IMR-90 (cell line): ENCODE data around the gene SUSD1. TPM values are rescaled to one million over a fixed set of nuclear protein-coding genes. Genes with fewer than 3 reads are reported as not detected.

ENCODE experiments used
- ATAC-seq: fragments of 200-7000 bp; cut with Tn5 transposase; 2 replicates; pipeline ENCODE4 v1.9.1; 2020; ENCODE audit warnings: low read depth, mild to moderate bottlenecking, moderate library complexity
- BruUV-seq: library from RNA; stranded (reverse); fragments of 400-500 nt; replicated peaks from 2 replicates; lab custom pipeline; 2021; lab: Mats Ljungman, UMichigan
- CTCF ChIA-PET: fragments of 300-600 bp; formaldehyde crosslinking; extraction: SDS; loops from one replicate; lab custom pipeline; 2021; ENCODE audit warnings: antibody characterized with exemption; lab: Yijun Ruan, JAX
- POLR2A ChIA-PET: fragments of 300-600 bp; sonication (Branson Sonifier 250); formaldehyde crosslinking; loops from one replicate; lab custom pipeline; 2022; ENCODE audit warnings: antibody characterized with exemption; ENCODE audit not compliant: unreplicated experiment; lab: Charles Lee
- DNase-seq: peaks from one replicate; pipeline ENCODE4 v3.0.0; 2013
- H2AFZ ChIP-seq: replicated peaks from 2 replicates; pipeline ENCODE3; 2013; ENCODE audit warnings: low read length, mild to moderate bottlenecking; ENCODE audit not compliant: poor library complexity
- H2AK5ac ChIP-seq: 2 replicates; pipeline ENCODE4 v1.6.1; 2013; ENCODE audit warnings: low read depth, low read length, inconsistent platforms
- H2AK9ac ChIP-seq: replicated peaks from 2 replicates; pipeline ENCODE3; 2013; ENCODE audit warnings: mild to moderate bottlenecking, low read depth, low read length, moderate library complexity; ENCODE audit not compliant: poor library complexity
- H2BK120ac ChIP-seq: 2 replicates; pipeline ENCODE4 v1.6.1; 2013; ENCODE audit warnings: low read depth, low read length, inconsistent platforms
- H2BK15ac ChIP-seq: 3 replicates; pipeline ENCODE4 v1.6.1; 2013; ENCODE audit warnings: low read depth, low read length, inconsistent platforms
- H2BK20ac ChIP-seq: 2 replicates; pipeline ENCODE4 v1.6.1; 2013; ENCODE audit warnings: low read depth, mild to moderate bottlenecking, inconsistent platforms, low read length, moderate library complexity
- H2BK5ac ChIP-seq: 2 replicates; pipeline ENCODE4 v1.6.1; 2013; ENCODE audit warnings: mild to moderate bottlenecking, low read depth, low read length, inconsistent platforms; ENCODE audit not compliant: poor library complexity, severe bottlenecking
- H3K14ac ChIP-seq: replicated peaks from 2 replicates; pipeline ENCODE4 v1.6.1; 2013; ENCODE audit warnings: low read depth, low read length, inconsistent platforms
- H3K18ac ChIP-seq: 2 replicates; pipeline ENCODE4 v1.6.1; 2013; ENCODE audit warnings: low read depth, low read length, control low read depth
- H3K23ac ChIP-seq: 2 replicates; pipeline ENCODE4 v1.6.1; 2013; ENCODE audit warnings: low read depth, low read length, inconsistent platforms
- H3K27ac ChIP-seq: 2 replicates; pipeline ENCODE4 v1.5.1; 2013; ENCODE audit warnings: mild to moderate bottlenecking, control low read depth, low read length; ENCODE audit not compliant: insufficient read depth
- H3K27me3 ChIP-seq: 2 replicates; pipeline ENCODE4 v1.6.1; 2013; ENCODE audit warnings: low read length; ENCODE audit not compliant: control insufficient read depth, insufficient read depth
- H3K36me3 ChIP-seq: 2 replicates; pipeline ENCODE4 v1.6.1; 2013; ENCODE audit warnings: low read length, mixed read lengths; ENCODE audit not compliant: control insufficient read depth, insufficient read depth
- H3K4ac ChIP-seq: 2 replicates; pipeline ENCODE4 v1.6.1; 2013; ENCODE audit warnings: low read depth, low read length, inconsistent platforms
- H3K4me1 ChIP-seq: 2 replicates; pipeline ENCODE4 v1.6.1; 2013; ENCODE audit warnings: low read length, mixed read lengths; ENCODE audit not compliant: control insufficient read depth, insufficient read depth
- H3K4me2 ChIP-seq: 2 replicates; pipeline ENCODE4 v1.6.1; 2013; ENCODE audit warnings: low read depth, mild to moderate bottlenecking, control low read depth, low read length, moderate library complexity
- H3K4me3 ChIP-seq: 2 replicates; pipeline ENCODE4 v1.5.1; 2013; ENCODE audit warnings: low read depth, mild to moderate bottlenecking, control low read depth, low read length, moderate library complexity; ENCODE audit not compliant: insufficient read depth
- H3K56ac ChIP-seq: 2 replicates; pipeline ENCODE4 v1.6.1; 2013; ENCODE audit warnings: low read length, inconsistent platforms; ENCODE audit not compliant: insufficient read depth; ENCODE audit errors: extremely low read depth
- H3K79me1 ChIP-seq, 2 experiments: 2 replicates each; pipeline ENCODE4 v1.6.1; 2013; ENCODE audit warnings: low read length in 2 of 2, inconsistent platforms in 1 of 2, low read depth in 1 of 2
- H3K9ac ChIP-seq: 2 replicates; pipeline ENCODE4 v1.6.1; 2013; ENCODE audit warnings: low read depth, low read length, control low read depth
- H3K9me1 ChIP-seq: 2 replicates; pipeline ENCODE4 v1.6.1; 2013; ENCODE audit warnings: low read length, inconsistent platforms; ENCODE audit not compliant: insufficient read depth
- H3K9me3 ChIP-seq: 2 replicates; pipeline ENCODE4 v1.6.1; 2013; ENCODE audit warnings: low read length; ENCODE audit not compliant: control insufficient read depth, insufficient read depth
- H4K20me1 ChIP-seq: 2 replicates; pipeline ENCODE4 v1.6.1; 2013; ENCODE audit warnings: low read length, inconsistent platforms; ENCODE audit not compliant: insufficient read depth
- H4K5ac ChIP-seq: 2 replicates; pipeline ENCODE4 v1.6.1; 2013; ENCODE audit warnings: mild to moderate bottlenecking, low read depth, low read length, control low read depth
- H4K8ac ChIP-seq, 2 experiments: 2 replicates each; pipeline ENCODE4 v1.6.1; 2013; ENCODE audit warnings: low read depth in 2 of 2, low read length in 2 of 2, control low read depth in 1 of 2, inconsistent platforms in 1 of 2
- H4K91ac ChIP-seq: 2 replicates; pipeline ENCODE4 v1.6.1; 2013; ENCODE audit warnings: low read depth, low read length, inconsistent platforms; ENCODE audit not compliant: insufficient read depth
- BHLHE40 ChIP-seq: fragments of 150-350 bp; IDR thresholded peaks from 2 replicates; pipeline ENCODE4 v1.6.1; 2016; ENCODE audit warnings: mild to moderate bottlenecking, low read depth, low read length
- CHD1 ChIP-seq: IDR thresholded peaks from 2 replicates; pipeline ENCODE4 v1.6.1; 2012; ENCODE audit warnings: low read depth, low read length, improper control_type of control experiment
- MAFK ChIP-seq: IDR thresholded peaks from 2 replicates; pipeline ENCODE4 v1.6.1; 2012; ENCODE audit warnings: low read depth, low read length, improper control_type of control experiment
- MAZ ChIP-seq: IDR thresholded peaks from 2 replicates; pipeline ENCODE4 v1.6.1; 2012; ENCODE audit warnings: low read depth, mild to moderate bottlenecking, low read length, improper control_type of control experiment, moderate library complexity, borderline replicate concordance
- MXI1 ChIP-seq: IDR thresholded peaks from 2 replicates; pipeline ENCODE4 v1.6.1; 2012; ENCODE audit warnings: low read depth, mild to moderate bottlenecking, low read length, moderate library complexity, borderline replicate concordance
- RCOR1 ChIP-seq: IDR thresholded peaks from 2 replicates; pipeline ENCODE4 v1.6.1; 2012; ENCODE audit warnings: mild to moderate bottlenecking, low read length, improper control_type of control experiment; ENCODE audit not compliant: insufficient replicate concordance
- RFX5 ChIP-seq: IDR thresholded peaks from 2 replicates; pipeline ENCODE4 v1.8.0; 2012; ENCODE audit warnings: low read depth, mild to moderate bottlenecking, low read length, moderate library complexity
- SMC3 ChIP-seq: fragments of 150-350 bp; IDR thresholded peaks from 2 replicates; pipeline ENCODE4 v1.6.1; 2016; ENCODE audit warnings: low read depth, mild to moderate bottlenecking, antibody characterized with exemption, low read length, moderate library complexity
- WGBS, 2 experiments: methylation state at CpG; one replicate each; pipeline versions ENCODE4 v1.1.5 to v1.1.7; 2013; ENCODE audit warnings: missing lambda C conversion rate in 2 of 2; ENCODE audit not compliant: insufficient read length in 1 of 2; ENCODE audit errors: extremely low coverage in 2 of 2; 5-methylcytosine and 5-hydroxymethylcytosine counted together
- dilution Hi-C: fragments of 300-500 bp; cut with HindIII; formaldehyde crosslinking; loops from one replicate; pipeline ENCODE4 v1.14.3; 2018; ENCODE audit warnings: low sequenced_read_pairs; ENCODE audit not compliant: unreplicated experiment
- in situ Hi-C: fragments of 300-500 bp; cut with MboI; formaldehyde crosslinking; loops from 3 replicates; pipeline ENCODE4 v1.14.3; 2019; ENCODE audit warnings: low sequenced_read_pairs, inconsistent platforms, mixed read lengths
- intact Hi-C: fragments of 100-400 bp; cut with micrococcal nuclease; formaldehyde crosslinking; loops from 2 replicates; pipeline ENCODE4 v1.10.0; 2022
- polyA plus RNA-seq, 3 experiments: library from polyadenylated mRNA; depleted of rRNA; stranded (reverse); fragments of >200 nt; gene quantifications; 2 replicates each; pipeline ENCODE4 v1.2.3, GENCODE V29; 2012; ENCODE audit warnings: low replicate concordance in 1 of 3
- total RNA-seq: library from RNA; depleted of rRNA; stranded (reverse); fragments of >200 nt; gene quantifications from 2 replicates; pipeline ENCODE4 v1.2.3, GENCODE V29; 2012
- TF ChIP-seq, protein P1 (sequence below): fragments of 150-350 bp; IDR thresholded peaks from 2 replicates; pipeline ENCODE4 v1.6.1; 2016; ENCODE audit warnings: low read depth, mild to moderate bottlenecking, low read length, moderate library complexity, borderline replicate concordance
- TF ChIP-seq, protein P2 (sequence below): conservative IDR thresholded peaks from 2 replicates; pipeline ENCODE4 v1.5.1; 2012; ENCODE audit warnings: mild to moderate bottlenecking, low read depth, low read length, improper control_type of control experiment

Gene SUSD1
- total and polyA plus RNA-seq, 2 of the 4 experiments (the other 2 are of a cell fraction) = 4.0 to 4.7 TPM

DNA sequence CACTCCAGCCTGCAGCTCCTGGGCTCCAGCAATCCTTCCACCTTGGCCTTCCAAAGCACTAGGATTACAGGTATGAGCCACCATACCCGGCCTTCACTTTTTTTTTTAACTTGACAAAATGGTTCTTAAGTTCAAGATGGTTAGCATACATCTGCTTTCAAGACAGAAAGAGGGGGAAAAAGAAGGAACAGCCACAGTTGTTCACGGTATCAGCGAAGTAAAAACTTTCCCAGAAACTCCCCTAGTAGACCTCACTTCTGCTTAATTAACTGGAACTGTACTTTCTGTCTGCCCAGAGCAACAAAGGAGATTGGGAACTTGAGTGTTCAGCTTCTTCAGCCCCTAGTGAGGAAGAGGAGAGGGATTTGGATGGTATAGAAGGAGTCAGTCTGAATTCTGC, 161.8 kb downstream of the SUSD1 start:
- DNase-seq = no peak
- ChIA-PET CTCF (interaction anchor here (0.6 to 1.1 kb wide), 4 partner anchors 9 to 61 kb away, joined by 3 to 6 read pairs (median 4); no protein-coding TSS in a partner anchor), POLR2A (no interaction called here)
- Histone ChIP-seq H2BK20ac (peak overlapping the region; percentile 97), H3K9me1 (peaks cover 4% of the 10 kb centered on the region), H4K5ac (peak overlapping the region; percentile 88; the same call in 1 of the 2 replicates), H3K4me3 (no peak overlapping the region), H2BK15ac (peak overlapping the region; percentile 100; the same call in 2 of the 3 replicates), H3K36me3 (no peaks in the 10 kb centered on the region), H2BK5ac (peak overlapping the region; percentile 90), H4K8ac (peak overlapping the region; percentile 52 to 92; a peak in 3 of 4 replicates), H3K27ac (peak overlapping the region; percentile 60), H2AK5ac (peak overlapping the region; percentile 89; the same call in 1 of the 2 replicates), H3K14ac (peak overlapping the region; percentile 97), H3K27me3 (no peaks in the 10 kb centered on the region), H2BK120ac (peak overlapping the region; percentile 98), H3K23ac (peak overlapping the region; percentile 86; the same call in 1 of the 2 replicates), H4K91ac (peak overlapping the region; percentile 99), H3K4me2 (no peak overlapping the region), H3K9me3 (no peaks in the 10 kb centered on the region), H3K79me1 (no peaks in the 10 kb centered on the region; a peak in 1 of 4 replicates), H3K4me1 (peaks cover 22% of the 10 kb centered on the region), H2AK9ac (no peak overlapping the region), H3K56ac (peak overlapping the region; percentile 40), H4K20me1 (no peaks in the 10 kb centered on the region), H3K9ac (no peak overlapping the region), H2AFZ (no peak overlapping the region), H3K18ac (peak overlapping the region; percentile 99), H3K4ac (peak overlapping the region; percentile 99)
- dilution Hi-C loops (no loop called here), in situ Hi-C loops (no loop called here), intact Hi-C loops (loop anchor here (5.0 kb wide), 1 partner anchor 59 kb away; no protein-coding TSS in a partner anchor)
- ATAC-seq = no peak
- no CpG with 5 or more reads among the region's 3 CpGs for WGBS, 2 experiments
- TF ChIP-seq, protein P1, sequence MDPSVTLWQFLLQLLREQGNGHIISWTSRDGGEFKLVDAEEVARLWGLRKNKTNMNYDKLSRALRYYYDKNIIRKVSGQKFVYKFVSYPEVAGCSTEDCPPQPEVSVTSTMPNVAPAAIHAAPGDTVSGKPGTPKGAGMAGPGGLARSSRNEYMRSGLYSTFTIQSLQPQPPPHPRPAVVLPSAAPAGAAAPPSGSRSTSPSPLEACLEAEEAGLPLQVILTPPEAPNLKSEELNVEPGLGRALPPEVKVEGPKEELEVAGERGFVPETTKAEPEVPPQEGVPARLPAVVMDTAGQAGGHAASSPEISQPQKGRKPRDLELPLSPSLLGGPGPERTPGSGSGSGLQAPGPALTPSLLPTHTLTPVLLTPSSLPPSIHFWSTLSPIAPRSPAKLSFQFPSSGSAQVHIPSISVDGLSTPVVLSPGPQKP = no peak
- TF ChIP-seq MAZ (no peak), MAFK (no peak), BHLHE40 (no peak), RCOR1 (no peak), CHD1 (no peak), RFX5 (no peak), MXI1 (no peak), SMC3 (no peak)
- TF ChIP-seq, protein P2, sequence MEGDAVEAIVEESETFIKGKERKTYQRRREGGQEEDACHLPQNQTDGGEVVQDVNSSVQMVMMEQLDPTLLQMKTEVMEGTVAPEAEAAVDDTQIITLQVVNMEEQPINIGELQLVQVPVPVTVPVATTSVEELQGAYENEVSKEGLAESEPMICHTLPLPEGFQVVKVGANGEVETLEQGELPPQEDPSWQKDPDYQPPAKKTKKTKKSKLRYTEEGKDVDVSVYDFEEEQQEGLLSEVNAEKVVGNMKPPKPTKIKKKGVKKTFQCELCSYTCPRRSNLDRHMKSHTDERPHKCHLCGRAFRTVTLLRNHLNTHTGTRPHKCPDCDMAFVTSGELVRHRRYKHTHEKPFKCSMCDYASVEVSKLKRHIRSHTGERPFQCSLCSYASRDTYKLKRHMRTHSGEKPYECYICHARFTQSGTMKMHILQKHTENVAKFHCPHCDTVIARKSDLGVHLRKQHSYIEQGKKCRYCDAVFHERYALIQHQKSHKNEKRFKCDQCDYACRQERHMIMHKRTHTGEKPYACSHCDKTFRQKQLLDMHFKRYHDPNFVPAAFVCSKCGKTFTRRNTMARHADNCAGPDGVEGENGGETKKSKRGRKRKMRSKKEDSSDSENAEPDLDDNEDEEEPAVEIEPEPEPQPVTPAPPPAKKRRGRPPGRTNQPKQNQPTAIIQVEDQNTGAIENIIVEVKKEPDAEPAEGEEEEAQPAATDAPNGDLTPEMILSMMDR = no peak
- no TSS peak for BruUV-seq
